Body of pancreas (tissue), 4 donors: Measurements from ENCODE around the gene WDFY3. TPM values are rescaled to one million over a fixed set of nuclear protein-coding genes. Genes with fewer than 3 reads are reported as not detected.

Experiments used
- ATAC-seq: fragments of 150-250 bp; one replicate; pipeline ENCODE4 v1.9.1; 2016
- DNase-seq, 4 donors: peaks; one replicate each; pipeline ENCODE4 v3.0.0-alpha.2; 2019
- H3K27ac ChIP-seq, 4 donors: fragments of 200-600 bp; sonication (generic); 1 replicate in 3 of 4; 2 replicates in 1 of 4; pipeline versions ENCODE4 v1.5.1 to v1.6.1; 2016 to 2019; ENCODE audit warnings: mild to moderate bottlenecking in 1 of 4, mixed read lengths in 1 of 4, moderate library complexity in 1 of 4
- H3K27me3 ChIP-seq, 2 donors: fragments of 200-600 bp; sonication (generic); one replicate each; pipeline ENCODE4 v1.6.0; 2016; ENCODE audit warnings: mild to moderate bottlenecking in 1 of 2
- H3K36me3 ChIP-seq, 2 donors: fragments of 200-600 bp; sonication (generic); replicated peaks in 1 of 2; 2 replicates each; pipeline ENCODE4 v1.5.1; 2016; ENCODE audit warnings: low read depth in 2 of 2; ENCODE audit not compliant: insufficient read depth in 1 of 2
- H3K4me1 ChIP-seq: fragments of 200-600 bp; sonication (generic); one replicate; pipeline ENCODE4 v1.6.0; 2016
- H3K4me3 ChIP-seq, 2 donors: fragments of 200-600 bp; sonication (generic); 1 replicate in 1 of 2; 2 replicates in 1 of 2; pipeline ENCODE4 v1.5.1; 2016 to 2019
- H3K9me3 ChIP-seq, 3 donors: fragments of 200-600 bp; sonication (generic); 1 replicate in 2 of 3; 2 replicates in 1 of 3; pipeline ENCODE4 v1.5.1; 2016
- CTCF ChIP-seq, 7 experiments: fragments of 450-650 bp in 4 of 7; fragments of 200-600 bp in 3 of 7; sonication (generic) in 3 of 7; IDR thresholded peaks; one replicate each; pipeline ENCODE4 v1.5.1; 2016 to 2019; ENCODE audit warnings: antibody characterized with exemption in 7 of 7
- POLR2A ChIP-seq, 3 donors: fragments of 450-650 bp; IDR thresholded peaks; one replicate each; pipeline ENCODE4 v1.6.1; 2016; ENCODE audit warnings: antibody characterized with exemption in 3 of 3, mild to moderate bottlenecking in 2 of 3
- WGBS, 2 donors: methylation state at CpG; one replicate each; pipeline ENCODE4 v1.1.5; 2017; 5-methylcytosine and 5-hydroxymethylcytosine counted together
- intact Hi-C: fragments of 100-400 bp; cut with DNase I; formaldehyde crosslinking; loops from one replicate; pipeline ENCODE4 v1.15.1; 2023
- total RNA-seq, 2 donors: library from RNA; depleted of rRNA; stranded (reverse); fragments of >200 nt; gene quantifications; one replicate each; pipeline ENCODE4 v1.1.0, GENCODE V29; 2016

The WDFY3 gene
- total RNA-seq, 2 donors from 2014 or later: 36.1 to 55.0 TPM

GRCh38 chr4:84750960-84751283 lies 215.6 kb downstream of the WDFY3 start:
- H3K4me1 ChIP-seq: no peaks in the 10 kb centered on the region
- WGBS, 2 donors: 81 to 84% methylated on average over 3 of the region's 3 CpGs
- H3K27ac ChIP-seq: no peak overlapping the region
- no peaks in the 10 kb centered on the region for H3K9me3 ChIP-seq
- TF ChIP-seq POLR2A (IDR thresholded peaks at IDR 0.05) (no peak), CTCF (IDR thresholded peaks at IDR 0.05) (no peak)
- ATAC-seq (no peak), DNase-seq (no peak)
- H3K27me3 ChIP-seq: no peaks in the 10 kb centered on the region
- H3K4me3 ChIP-seq: no peak overlapping the region
- intact Hi-C loops: loop anchor here (5.0 kb wide), 1 partner anchor 221 kb away; no protein-coding TSS in a partner anchor
- H3K36me3 ChIP-seq: peaks cover 0 to 10% of the 10 kb centered on the region in 2 donors

- 3 to 8% methylated on average over 1 of the region's 1 CpG for WGBS, 2 donors
- no peak overlapping the region for H3K4me3 ChIP-seq
- peak; percentile 44 to 63 (median 57) for TF ChIP-seq CTCF (IDR thresholded peaks at IDR 0.05)
- TF ChIP-seq POLR2A (IDR thresholded peaks at IDR 0.05): no peak
- intact Hi-C loops: loop anchor here (5.0 kb wide), 1 partner anchor 222 kb away; no protein-coding TSS in a partner anchor
- no peaks in the 10 kb centered on the region for H3K4me1 ChIP-seq
- DNase-seq: peak in 1 of 4 donors; percentile 16
- H3K9me3 ChIP-seq: no peaks in the 10 kb centered on the region
- H3K27me3 ChIP-seq: no peaks in the 10 kb centered on the region
- no peak overlapping the region for H3K27ac ChIP-seq
- peak; percentile 56 for ATAC-seq
- peaks cover 0 to 10% of the 10 kb centered on the region in 2 donors for H3K36me3 ChIP-seq
Measured at GRCh38 chr4:84750260-84750959, 216.1 kb downstream of the WDFY3 start.

- intact Hi-C loops: no loop called here
- Histone ChIP-seq H3K36me3 (peaks cover 14 to 26% of the 10 kb centered on the region in 2 donors), H3K9me3 (no peaks in the 10 kb centered on the region), H3K27me3 (no peaks in the 10 kb centered on the region), H3K27ac (no peak overlapping the region), H3K4me1 (no peaks in the 10 kb centered on the region), H3K4me3 (no peak overlapping the region)
- 90 to 92% methylated on average over 2 of the region's 2 CpGs for WGBS, 2 donors
- ATAC-seq (no peak), DNase-seq (no peak)
- no peak for TF ChIP-seq POLR2A (IDR thresholded peaks at IDR 0.05)
Measured at GRCh38 chr4:84740057-84740456, 226.4 kb downstream of the WDFY3 start.

- ATAC-seq: no peak
- Histone ChIP-seq H3K9me3 (no peaks in the 10 kb centered on the region), H3K27ac (no peak overlapping the region), H3K36me3 (peaks cover 14 to 26% of the 10 kb centered on the region in 2 donors), H3K27me3 (no peaks in the 10 kb centered on the region), H3K4me3 (no peak overlapping the region), H3K4me1 (no peaks in the 10 kb centered on the region)
- TF ChIP-seq CTCF (IDR thresholded peaks at IDR 0.05) (no peak), POLR2A (IDR thresholded peaks at IDR 0.05) (no peak)
- no peak for DNase-seq
- intact Hi-C loops: no loop called here
Measured at GRCh38 chr4:84738622-84739021, 227.9 kb downstream of the WDFY3 start.

GRCh38 chr4:84737656-84738055 lies 228.8 kb downstream of the WDFY3 start:
- no peaks in the 10 kb centered on the region for H3K27me3 ChIP-seq
- 71 to 75% methylated on average over 3 of the region's 3 CpGs for WGBS, 2 donors
- intact Hi-C loops: no loop called here
- no peak overlapping the region for H3K27ac ChIP-seq
- TF ChIP-seq POLR2A (IDR thresholded peaks at IDR 0.05): no peak
- no peak for TF ChIP-seq CTCF (IDR thresholded peaks at IDR 0.05)
- no peaks in the 10 kb centered on the region for H3K4me1 ChIP-seq
- peaks cover 14 to 23% of the 10 kb centered on the region in 2 donors for H3K36me3 ChIP-seq
- no peak overlapping the region for H3K4me3 ChIP-seq
- DNase-seq (no peak), ATAC-seq (no peak)
- no peaks in the 10 kb centered on the region for H3K9me3 ChIP-seq
